Endothelial cell of umbilical vein (primary cell): ENCODE results near the gene SPON1. TPM values are rescaled to one million over a fixed set of nuclear protein-coding genes. Genes with fewer than 3 reads are reported as not detected.

ENCODE experiments used
- BruUV-seq: library from RNA; stranded (reverse); fragments of 400-500 nt; replicated peaks from 2 replicates; lab custom pipeline; 2021; lab: Mats Ljungman, UMichigan
- CTCF ChIA-PET: fragments of 300-600, 350-600 bp; sonication (Branson Sonifier 250); formaldehyde crosslinking; loops from one replicate; lab custom pipeline; 2021; ENCODE audit warnings: antibody characterized with exemption, inconsistent platforms; lab: Charles Lee
- POLR2A ChIA-PET: fragments of 300-600, 350-600 bp; sonication (Branson Sonifier 250); formaldehyde crosslinking; loops from one replicate; lab custom pipeline; 2021; ENCODE audit warnings: antibody characterized with exemption, inconsistent platforms; lab: Charles Lee
- DNase-seq: peaks from one replicate; pipeline ENCODE4 v3.0.0-alpha.2; 2011; ENCODE audit warnings: low read depth, low spot score
- FAIRE-seq: peaks from 2 replicates; lab custom pipeline; 2011; peaks lifted over from hg19 to GRCh38; lab: Jason Lieb, UNC
- H2AFZ ChIP-seq: 2 replicates; pipeline ENCODE4 v1.6.0; 2012; ENCODE audit warnings: low read depth, low read length, control low read depth, inconsistent platforms
- H3K27ac ChIP-seq: 2 replicates; pipeline ENCODE4 v1.5.1; 2011; ENCODE audit warnings: low read depth, mild to moderate bottlenecking, control low read depth, low read length, moderate library complexity; ENCODE audit not compliant: insufficient read depth
- H3K27me3 ChIP-seq, 2 experiments: 2 replicates each; pipeline versions ENCODE4 v1.6.0 to v1.6.1; 2011; ENCODE audit warnings: low read length in 2 of 2, mixed read lengths in 1 of 2; ENCODE audit not compliant: control insufficient read depth in 2 of 2, insufficient read depth in 2 of 2
- H3K36me3 ChIP-seq, 2 experiments: 2 replicates in 1 of 2; 3 replicates in 1 of 2; pipeline ENCODE4 v1.5.1; 2011; ENCODE audit warnings: low read length in 2 of 2, mild to moderate bottlenecking in 1 of 2, moderate library complexity in 1 of 2; ENCODE audit not compliant: control insufficient read depth in 2 of 2, insufficient read depth in 2 of 2; ENCODE audit errors: extremely low read depth in 1 of 2
- H3K4me1 ChIP-seq: 3 replicates; pipeline ENCODE4 v1.5.1; 2011; ENCODE audit warnings: mild to moderate bottlenecking, low read length; ENCODE audit not compliant: control insufficient read depth, insufficient read depth; ENCODE audit errors: extremely low read depth
- H3K4me2 ChIP-seq: 2 replicates; pipeline ENCODE4 v1.6.1; 2011; ENCODE audit warnings: low read length, control low read depth, mixed read lengths; ENCODE audit not compliant: insufficient read depth
- H3K4me3 ChIP-seq, 3 experiments: fragments of 200-600 bp in 1 of 3; sonication (generic), shearing (Covaris generic) in 1 of 3; replicated peaks in 1 of 3; 2 replicates each; pipeline ENCODE4 v1.5.1; 2011 to 2016; ENCODE audit warnings: control low read depth in 3 of 3, low read length in 3 of 3, mild to moderate bottlenecking in 2 of 3, inconsistent platforms in 1 of 3, low read depth in 1 of 3, moderate library complexity in 1 of 3; ENCODE audit not compliant: insufficient read depth in 1 of 3
- H3K79me2 ChIP-seq: 2 replicates; pipeline ENCODE4 v1.6.0; 2012; ENCODE audit warnings: low read length, inconsistent platforms; ENCODE audit not compliant: control insufficient read depth, insufficient read depth
- H3K9ac ChIP-seq: replicated peaks from 2 replicates; pipeline ENCODE3; 2011; ENCODE audit warnings: low read length, control low read depth; ENCODE audit not compliant: insufficient read depth; ENCODE audit errors: extremely low read depth
- H3K9me1 ChIP-seq: replicated peaks from 3 replicates; pipeline ENCODE4 v1.6.0; 2011; ENCODE audit warnings: mild to moderate bottlenecking, low read length; ENCODE audit not compliant: control insufficient read depth, insufficient read depth; ENCODE audit errors: extremely low read depth
- H3K9me3 ChIP-seq: replicated peaks from 2 replicates; pipeline ENCODE4 v1.5.1; 2012; ENCODE audit warnings: low read length, inconsistent platforms; ENCODE audit not compliant: control insufficient read depth, insufficient read depth
- H4K20me1 ChIP-seq: replicated peaks from 2 replicates; pipeline ENCODE3; 2011; ENCODE audit warnings: mild to moderate bottlenecking, low read length; ENCODE audit not compliant: control insufficient read depth, insufficient read depth; ENCODE audit errors: extremely low read depth
- EZH2 ChIP-seq: IDR thresholded peaks from 2 replicates; pipeline ENCODE4 v1.6.1; 2012; ENCODE audit warnings: borderline replicate concordance, low read depth, mild to moderate bottlenecking, moderate library complexity, low read length, inconsistent platforms; ENCODE audit not compliant: severe bottlenecking
- FOS ChIP-seq: IDR thresholded peaks from 2 replicates; pipeline ENCODE4 v1.6.1; 2011; ENCODE audit warnings: mild to moderate bottlenecking, low read length, moderate library complexity, borderline replicate concordance; ENCODE audit not compliant: insufficient read depth
- GATA2 ChIP-seq: IDR thresholded peaks from 2 replicates; pipeline ENCODE4 v1.7.0; 2011; ENCODE audit warnings: low read depth, mild to moderate bottlenecking, moderate library complexity, mixed read lengths, low read length; ENCODE audit not compliant: insufficient read length, insufficient read depth
- JUN ChIP-seq: IDR thresholded peaks from 2 replicates; pipeline ENCODE4 v1.6.1; 2011; ENCODE audit warnings: borderline replicate concordance, low read depth; ENCODE audit not compliant: insufficient read length, insufficient read depth
- MYC ChIP-seq: IDR thresholded peaks from one replicate; pipeline ENCODE4 v1.6.1; 2011; ENCODE audit warnings: mild to moderate bottlenecking, low read depth, low read length
- POLR2A ChIP-seq: IDR thresholded peaks from 2 replicates; pipeline ENCODE4 v1.6.1; 2012; ENCODE audit warnings: low read depth, mild to moderate bottlenecking, control low read depth, low read length
- POLR2AphosphoS5 ChIP-seq: IDR thresholded peaks from 2 replicates; pipeline ENCODE4 v1.6.1; 2012; ENCODE audit warnings: low read depth, mild to moderate bottlenecking, control low read depth, low read length, moderate library complexity; ENCODE audit not compliant: insufficient read depth
- dilution Hi-C: fragments of 300-500 bp; cut with MboI; formaldehyde crosslinking; loops from one replicate; pipeline ENCODE4 v1.15.0; 2019; ENCODE audit warnings: low sequenced_read_pairs; ENCODE audit not compliant: extremely low pct_ligation_motif_present
- intact Hi-C: fragments of 100-400 bp; cut with micrococcal nuclease; formaldehyde crosslinking; loops from one replicate; pipeline ENCODE4 v1.10.0; 2022
- polyA plus RNA-seq, 4 experiments: library from polyadenylated mRNA; depleted of rRNA in 3 of 4; stranded (reverse) in 3 of 4; unstranded in 1 of 4; fragments of >200 nt; gene quantifications; 2 replicates each; pipeline versions ENCODE4 v1.2.1 to v1.2.3, GENCODE V29; 2011 to 2012; ENCODE audit warnings: missing spikeins in 1 of 4
- total RNA-seq: library from RNA; stranded (reverse); gene quantifications from 2 replicates; pipeline ENCODE4 v1.2.3, GENCODE V29; 2021
- TF ChIP-seq, protein P1 (sequence below), 2 donors: IDR thresholded peaks; 1 replicate in 1 of 2; 2 replicates in 1 of 2; pipeline ENCODE4 v1.5.1; 2011; ENCODE audit warnings: low read length in 2 of 2, mild to moderate bottlenecking in 2 of 2, moderate library complexity in 2 of 2, control low read depth in 1 of 2, inconsistent platforms in 1 of 2, low read depth in 1 of 2; ENCODE audit not compliant: insufficient read depth in 1 of 2; ENCODE audit errors: extremely low read depth in 1 of 2
- TF ChIP-seq, protein P2 (sequence below): IDR thresholded peaks from 2 replicates; pipeline ENCODE4 v1.6.1; 2011; ENCODE audit not compliant: insufficient read depth, insufficient read length

SPON1 gene
- total and polyA plus RNA-seq, 2 donors (not counting 3 experiments of a cell fraction or from before 2014, with no cell fraction given): 0.31 TPM; not detected in 1

- ChIA-PET POLR2A (no interaction called here), CTCF (interaction anchor here (0.9 to 1.2 kb wide), 2 partner anchors 11 to 28 kb away, joined by 3 read pairs; no protein-coding TSS in a partner anchor)
- dilution Hi-C loops: no loop called here
- no peaks in the 10 kb centered on the region for H3K9me3 ChIP-seq
- no peak for DNase-seq
- H3K36me3 ChIP-seq: no peaks in the 10 kb centered on the region
- TF ChIP-seq, protein P1, sequence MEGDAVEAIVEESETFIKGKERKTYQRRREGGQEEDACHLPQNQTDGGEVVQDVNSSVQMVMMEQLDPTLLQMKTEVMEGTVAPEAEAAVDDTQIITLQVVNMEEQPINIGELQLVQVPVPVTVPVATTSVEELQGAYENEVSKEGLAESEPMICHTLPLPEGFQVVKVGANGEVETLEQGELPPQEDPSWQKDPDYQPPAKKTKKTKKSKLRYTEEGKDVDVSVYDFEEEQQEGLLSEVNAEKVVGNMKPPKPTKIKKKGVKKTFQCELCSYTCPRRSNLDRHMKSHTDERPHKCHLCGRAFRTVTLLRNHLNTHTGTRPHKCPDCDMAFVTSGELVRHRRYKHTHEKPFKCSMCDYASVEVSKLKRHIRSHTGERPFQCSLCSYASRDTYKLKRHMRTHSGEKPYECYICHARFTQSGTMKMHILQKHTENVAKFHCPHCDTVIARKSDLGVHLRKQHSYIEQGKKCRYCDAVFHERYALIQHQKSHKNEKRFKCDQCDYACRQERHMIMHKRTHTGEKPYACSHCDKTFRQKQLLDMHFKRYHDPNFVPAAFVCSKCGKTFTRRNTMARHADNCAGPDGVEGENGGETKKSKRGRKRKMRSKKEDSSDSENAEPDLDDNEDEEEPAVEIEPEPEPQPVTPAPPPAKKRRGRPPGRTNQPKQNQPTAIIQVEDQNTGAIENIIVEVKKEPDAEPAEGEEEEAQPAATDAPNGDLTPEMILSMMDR (IDR thresholded peaks at IDR 0.05; ENCODE audit: extremely low read depth in 1 of 2, insufficient read depth in 1 of 2, low read depth in 1 of 2, low read length in 2 of 2): no peak
- TF ChIP-seq EZH2: no peak
- no peak for TF ChIP-seq POLR2A
- TF ChIP-seq GATA2: no peak
- no peak for TF ChIP-seq MYC
- TF ChIP-seq, protein P2, sequence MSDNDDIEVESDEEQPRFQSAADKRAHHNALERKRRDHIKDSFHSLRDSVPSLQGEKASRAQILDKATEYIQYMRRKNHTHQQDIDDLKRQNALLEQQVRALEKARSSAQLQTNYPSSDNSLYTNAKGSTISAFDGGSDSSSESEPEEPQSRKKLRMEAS: no peak
- TF ChIP-seq FOS: no peak
- no peak for TF ChIP-seq POLR2AphosphoS5
- TF ChIP-seq JUN: no peak
- no TSS peak for BruUV-seq
- peaks cover 0 to 3% of the 10 kb centered on the region in 2 experiments for H3K27me3 ChIP-seq
- H3K27ac ChIP-seq: no peak overlapping the region
- no peak overlapping the region for H3K4me3 ChIP-seq
- no peak overlapping the region for H2AFZ ChIP-seq
- H3K9me1 ChIP-seq: no peaks in the 10 kb centered on the region
- no peaks in the 10 kb centered on the region for H4K20me1 ChIP-seq
- H3K4me2 ChIP-seq: no peak overlapping the region
- H3K9ac ChIP-seq: no peak overlapping the region
- H3K79me2 ChIP-seq: no peaks in the 10 kb centered on the region
- FAIRE-seq: no peak
- H3K4me1 ChIP-seq: no peaks in the 10 kb centered on the region
- intact Hi-C loops: no loop called here
Measured at GRCh38 chr11:14106303-14107049, 144.0 kb downstream of the SPON1 start.
